Panc1 (cell line): ENCODE results near the gene HTR4. TPM values are rescaled to one million over a fixed set of nuclear protein-coding genes. Genes with fewer than 3 reads are reported as not detected.

Experiments
- ATAC-seq: fragments of 200-7000 bp; cut with Tn5 transposase; 2 replicates; pipeline ENCODE4 v1.9.1; 2020; ENCODE audit warnings: mild to moderate bottlenecking, moderate library complexity
- BruUV-seq: library from RNA; stranded (reverse); fragments of 400-500 nt; replicated peaks from 2 replicates; lab custom pipeline; 2021; lab: Mats Ljungman, UMichigan
- CTCF ChIA-PET: fragments of 300-600 bp; sonication (Branson Sonifier 250); formaldehyde crosslinking; loops from one replicate; lab custom pipeline; 2022; ENCODE audit warnings: antibody characterized with exemption; lab: Charles Lee
- POLR2A ChIA-PET: fragments of 300-600 bp; sonication (Branson Sonifier 250); formaldehyde crosslinking; loops from one replicate; lab custom pipeline; 2022; ENCODE audit warnings: antibody characterized with exemption; lab: Charles Lee
- DNase-seq: peaks from one replicate; pipeline ENCODE4 v3.0.0-alpha.2; 2010; ENCODE audit warnings: low read depth, low spot score
- H3K27ac ChIP-seq: 2 replicates; pipeline ENCODE4 v1.5.1; 2011; ENCODE audit warnings: mild to moderate bottlenecking, low read length, inconsistent platforms
- H3K27me3 ChIP-seq: fragments of 200-500 bp; sonication (Bioruptor generic); 2 replicates; pipeline ENCODE4 v1.6.0; 2014; ENCODE audit warnings: low read length, inconsistent platforms; ENCODE audit not compliant: control insufficient read depth, insufficient read depth
- H3K36me3 ChIP-seq: fragments of 200-500 bp; sonication (Bioruptor generic); 2 replicates; pipeline ENCODE4 v1.5.1; 2014; ENCODE audit warnings: inconsistent platforms, mild to moderate bottlenecking, low read length, moderate library complexity; ENCODE audit not compliant: control insufficient read depth, insufficient read depth
- H3K4me1 ChIP-seq: 2 replicates; pipeline ENCODE4 v1.5.1; 2011; ENCODE audit warnings: inconsistent platforms, mild to moderate bottlenecking, low read length, moderate library complexity; ENCODE audit not compliant: control insufficient read depth, insufficient read depth
- H3K4me3 ChIP-seq, 2 experiments: 2 replicates each; pipeline ENCODE4 v1.5.1; 2011 to 2012; ENCODE audit warnings: low read depth in 2 of 2, low read length in 2 of 2, mild to moderate bottlenecking in 2 of 2, inconsistent platforms in 1 of 2, moderate library complexity in 1 of 2
- H3K9me3 ChIP-seq: fragments of 200-500 bp; sonication (Bioruptor generic); 2 replicates; pipeline ENCODE4 v1.5.1; 2014; ENCODE audit warnings: low read depth, mild to moderate bottlenecking, inconsistent platforms, low read length, moderate library complexity; ENCODE audit not compliant: control insufficient read depth, insufficient read depth
- POLR2AphosphoS5 ChIP-seq: IDR thresholded peaks from 2 replicates; pipeline ENCODE4 v1.6.1; 2012; ENCODE audit warnings: mild to moderate bottlenecking, low read depth, low read length, moderate library complexity
- SIN3A ChIP-seq: IDR thresholded peaks from 2 replicates; pipeline ENCODE4 v1.6.1; 2012; ENCODE audit warnings: low read depth, mild to moderate bottlenecking, low read length, moderate library complexity, borderline replicate concordance; ENCODE audit not compliant: insufficient read depth
- TCF7L2 ChIP-seq: IDR thresholded peaks from 2 replicates; pipeline ENCODE4 v1.6.1; 2011; ENCODE audit warnings: mild to moderate bottlenecking, low read depth, low read length, inconsistent platforms
- in situ Hi-C: cut with HindIII; loops from 2 replicates; pipeline ENCODE4 v1.10.0; 2016; ENCODE audit warnings: low sequenced_read_pairs, low pct_unique_long_range_greater_than_20kb
- intact Hi-C: fragments of 100-400 bp; cut with micrococcal nuclease; formaldehyde crosslinking; loops from one replicate; pipeline ENCODE4 v1.10.0; 2022; ENCODE audit not compliant: unreplicated experiment
- total RNA-seq: library from RNA; stranded (reverse); gene quantifications from one replicate; pipeline ENCODE4 v1.2.1, GENCODE V29; 2021; ENCODE audit not compliant: unreplicated experiment
- TF ChIP-seq, protein P1 (sequence below): fragments of 450-650 bp; IDR thresholded peaks from 2 replicates; pipeline ENCODE4 v1.5.1; 2017; ENCODE audit warnings: mild to moderate bottlenecking
- TF ChIP-seq, protein P2 (sequence below), 2 experiments: IDR thresholded peaks; 2 replicates each; pipeline ENCODE4 v1.6.1; 2011 to 2012; ENCODE audit warnings: low read depth in 2 of 2, control low read depth in 1 of 2, low read length in 1 of 2, mild to moderate bottlenecking in 1 of 2, moderate library complexity in 1 of 2; ENCODE audit not compliant: insufficient read depth in 1 of 2

The HTR4 gene
- total RNA-seq, 1 experiment from 2014 or later: not detected

DNA sequence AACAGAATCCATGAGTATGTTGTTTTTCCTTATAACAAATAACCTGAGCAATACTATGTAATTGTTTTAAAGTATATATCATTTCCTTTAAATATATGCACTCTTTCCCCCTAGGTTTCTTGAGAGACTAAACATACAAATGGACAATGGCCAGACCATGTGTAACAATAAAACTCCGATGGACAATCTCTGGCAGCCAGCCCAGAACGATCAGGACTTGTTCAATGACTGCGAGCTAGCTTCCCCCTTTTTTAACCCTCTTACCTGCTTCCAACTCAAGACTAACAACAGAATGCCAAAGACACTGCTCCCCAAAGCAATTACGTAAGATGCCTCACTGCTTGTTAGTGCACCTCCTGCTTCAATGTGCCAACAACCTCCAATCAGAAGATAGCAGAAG, 94.9 kb downstream of the HTR4 start:
- ATAC-seq (no peak), DNase-seq (no peak)
- Histone ChIP-seq H3K9me3 (no peaks in the 10 kb centered on the region), H3K27ac (no peak overlapping the region), H3K4me1 (no peaks in the 10 kb centered on the region), H3K4me3 (no peak overlapping the region), H3K36me3 (no peaks in the 10 kb centered on the region), H3K27me3 (no peaks in the 10 kb centered on the region)
- ChIA-PET POLR2A (no interaction called here), CTCF (no interaction called here)
- BruUV-seq: no TSS peak
- intact Hi-C loops (no loop called here), in situ Hi-C loops (no loop called here)
- TF ChIP-seq TCF7L2 (no peak), SIN3A (no peak), POLR2AphosphoS5 (no peak)
- TF ChIP-seq, protein P1, sequence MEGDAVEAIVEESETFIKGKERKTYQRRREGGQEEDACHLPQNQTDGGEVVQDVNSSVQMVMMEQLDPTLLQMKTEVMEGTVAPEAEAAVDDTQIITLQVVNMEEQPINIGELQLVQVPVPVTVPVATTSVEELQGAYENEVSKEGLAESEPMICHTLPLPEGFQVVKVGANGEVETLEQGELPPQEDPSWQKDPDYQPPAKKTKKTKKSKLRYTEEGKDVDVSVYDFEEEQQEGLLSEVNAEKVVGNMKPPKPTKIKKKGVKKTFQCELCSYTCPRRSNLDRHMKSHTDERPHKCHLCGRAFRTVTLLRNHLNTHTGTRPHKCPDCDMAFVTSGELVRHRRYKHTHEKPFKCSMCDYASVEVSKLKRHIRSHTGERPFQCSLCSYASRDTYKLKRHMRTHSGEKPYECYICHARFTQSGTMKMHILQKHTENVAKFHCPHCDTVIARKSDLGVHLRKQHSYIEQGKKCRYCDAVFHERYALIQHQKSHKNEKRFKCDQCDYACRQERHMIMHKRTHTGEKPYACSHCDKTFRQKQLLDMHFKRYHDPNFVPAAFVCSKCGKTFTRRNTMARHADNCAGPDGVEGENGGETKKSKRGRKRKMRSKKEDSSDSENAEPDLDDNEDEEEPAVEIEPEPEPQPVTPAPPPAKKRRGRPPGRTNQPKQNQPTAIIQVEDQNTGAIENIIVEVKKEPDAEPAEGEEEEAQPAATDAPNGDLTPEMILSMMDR: no peak
- TF ChIP-seq, protein P2, sequence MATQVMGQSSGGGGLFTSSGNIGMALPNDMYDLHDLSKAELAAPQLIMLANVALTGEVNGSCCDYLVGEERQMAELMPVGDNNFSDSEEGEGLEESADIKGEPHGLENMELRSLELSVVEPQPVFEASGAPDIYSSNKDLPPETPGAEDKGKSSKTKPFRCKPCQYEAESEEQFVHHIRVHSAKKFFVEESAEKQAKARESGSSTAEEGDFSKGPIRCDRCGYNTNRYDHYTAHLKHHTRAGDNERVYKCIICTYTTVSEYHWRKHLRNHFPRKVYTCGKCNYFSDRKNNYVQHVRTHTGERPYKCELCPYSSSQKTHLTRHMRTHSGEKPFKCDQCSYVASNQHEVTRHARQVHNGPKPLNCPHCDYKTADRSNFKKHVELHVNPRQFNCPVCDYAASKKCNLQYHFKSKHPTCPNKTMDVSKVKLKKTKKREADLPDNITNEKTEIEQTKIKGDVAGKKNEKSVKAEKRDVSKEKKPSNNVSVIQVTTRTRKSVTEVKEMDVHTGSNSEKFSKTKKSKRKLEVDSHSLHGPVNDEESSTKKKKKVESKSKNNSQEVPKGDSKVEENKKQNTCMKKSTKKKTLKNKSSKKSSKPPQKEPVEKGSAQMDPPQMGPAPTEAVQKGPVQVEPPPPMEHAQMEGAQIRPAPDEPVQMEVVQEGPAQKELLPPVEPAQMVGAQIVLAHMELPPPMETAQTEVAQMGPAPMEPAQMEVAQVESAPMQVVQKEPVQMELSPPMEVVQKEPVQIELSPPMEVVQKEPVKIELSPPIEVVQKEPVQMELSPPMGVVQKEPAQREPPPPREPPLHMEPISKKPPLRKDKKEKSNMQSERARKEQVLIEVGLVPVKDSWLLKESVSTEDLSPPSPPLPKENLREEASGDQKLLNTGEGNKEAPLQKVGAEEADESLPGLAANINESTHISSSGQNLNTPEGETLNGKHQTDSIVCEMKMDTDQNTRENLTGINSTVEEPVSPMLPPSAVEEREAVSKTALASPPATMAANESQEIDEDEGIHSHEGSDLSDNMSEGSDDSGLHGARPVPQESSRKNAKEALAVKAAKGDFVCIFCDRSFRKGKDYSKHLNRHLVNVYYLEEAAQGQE (IDR thresholded peaks at IDR 0.05; ENCODE audit: insufficient read depth in 1 of 2, low read depth in 2 of 2, low read length in 1 of 2): no peak

DNA sequence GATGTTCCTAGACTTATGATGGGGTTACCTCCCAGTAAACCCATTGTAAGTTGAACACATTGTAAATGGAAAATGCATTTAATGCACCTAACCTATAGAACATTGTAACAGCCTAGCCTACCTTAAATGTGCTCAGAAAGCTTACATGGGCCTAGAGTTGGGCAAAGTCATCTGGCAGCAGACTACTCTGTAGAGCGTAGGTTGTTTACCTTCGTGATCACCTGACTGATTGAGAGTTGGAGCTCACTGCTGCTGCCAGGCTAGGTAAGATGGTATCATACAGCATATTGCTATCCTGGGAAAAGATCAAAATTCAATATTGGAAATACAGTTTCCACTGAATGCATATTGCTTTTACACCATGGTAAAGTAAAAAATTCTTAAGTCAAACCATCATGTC, 95.4 kb downstream of the HTR4 start:
- H3K27ac ChIP-seq: no peak overlapping the region
- intact Hi-C loops (no loop called here), in situ Hi-C loops (no loop called here)
- no peak for DNase-seq
- BruUV-seq: no TSS peak
- no peaks in the 10 kb centered on the region for H3K4me1 ChIP-seq
- no peaks in the 10 kb centered on the region for H3K36me3 ChIP-seq
- no peak for ATAC-seq
- no peak overlapping the region for H3K4me3 ChIP-seq
- ChIA-PET CTCF (no interaction called here), POLR2A (no interaction called here)
- TF ChIP-seq POLR2AphosphoS5: no peak
- TF ChIP-seq, protein P1: no peak
- TF ChIP-seq SIN3A: no peak
- TF ChIP-seq TCF7L2: no peak
- no peaks in the 10 kb centered on the region for H3K27me3 ChIP-seq
- H3K9me3 ChIP-seq: no peaks in the 10 kb centered on the region
